ENCODE results near the gene NFATC2. TPM values are rescaled to one million over a fixed set of nuclear protein-coding genes. Genes with fewer than 3 reads are reported as not detected.
"Not testable (repeated sequence)": the region's sequence is repeated elsewhere in the genome, so short reads cannot be mapped to it uniquely, and the experiment has no call there.

NFATC2 gene
- total RNA-seq, 1 donor from 2014 or later: 10.6 TPM

GRCh38 chr20:51356871-51357270 lies 185.6 kb downstream of the NFATC2 start:
- DNase-seq (ENCODE audit: low spot score): no peak

- DNase-seq (ENCODE audit: low spot score): no peak
These were observed 187.7 kb downstream of the NFATC2 start for GRCh38 chr20:51354769-51355319.

GRCh38 chr20:51354191-51354768 lies 188.2 kb downstream of the NFATC2 start:
- DNase-seq (ENCODE audit: low spot score): no peak

- no peak for DNase-seq (ENCODE audit: low spot score)
These were observed 189.0 kb downstream of the NFATC2 start for GRCh38 chr20:51353491-51353890.

DNA sequence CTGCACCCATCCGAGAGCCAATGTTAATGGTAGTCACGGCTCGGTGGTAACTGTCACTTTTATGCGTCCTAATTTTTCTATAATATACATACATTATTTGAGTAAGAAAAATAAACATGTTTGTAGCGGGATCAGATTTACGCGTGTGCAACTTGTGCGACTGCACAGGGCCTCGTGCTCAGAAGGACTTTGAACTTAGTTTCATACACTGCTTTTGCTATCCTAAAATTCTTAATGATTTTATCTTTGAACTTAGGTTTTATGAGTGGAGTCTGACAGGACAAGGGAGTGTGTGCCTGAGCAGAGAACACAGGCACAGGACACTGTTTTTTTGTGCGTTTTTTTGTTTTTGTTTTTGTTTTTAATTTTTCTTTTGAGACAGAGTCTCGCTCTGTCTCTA lies 189.7 kb downstream of the NFATC2 start:
- DNase-seq (ENCODE audit: low spot score): no peak

GRCh38 chr20:51350941-51351631 lies 191.4 kb downstream of the NFATC2 start:
- DNase-seq (ENCODE audit: low spot score): no peak

- no peak for DNase-seq (ENCODE audit: low spot score)
These were observed 193.6 kb downstream of the NFATC2 start for GRCh38 chr20:51348876-51349275.

DNA sequence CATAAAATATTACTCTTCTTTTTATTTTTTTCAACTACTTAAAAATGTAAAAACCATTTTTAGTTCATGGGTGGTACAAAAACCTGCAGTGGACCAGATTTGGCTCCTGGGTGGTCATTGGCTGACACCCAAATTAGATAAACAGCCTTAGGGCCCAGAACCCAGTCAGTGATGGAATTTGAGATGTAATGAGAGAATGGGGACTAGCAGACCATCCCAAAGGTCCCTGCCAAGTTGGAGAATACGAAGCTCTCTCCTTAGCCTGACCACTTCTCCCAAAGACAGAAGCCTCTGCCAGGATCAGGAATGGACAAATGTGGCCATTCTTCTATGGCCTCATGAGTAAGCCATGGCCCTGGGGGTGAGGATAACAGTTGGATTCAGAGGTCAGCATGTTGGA lies 194.7 kb downstream of the NFATC2 start:
- DNase-seq (ENCODE audit: low spot score): no peak

- DNase-seq (ENCODE audit: low spot score): no peak
These were observed 195.6 kb downstream of the NFATC2 start for GRCh38 chr20:51346686-51347485.

DNA sequence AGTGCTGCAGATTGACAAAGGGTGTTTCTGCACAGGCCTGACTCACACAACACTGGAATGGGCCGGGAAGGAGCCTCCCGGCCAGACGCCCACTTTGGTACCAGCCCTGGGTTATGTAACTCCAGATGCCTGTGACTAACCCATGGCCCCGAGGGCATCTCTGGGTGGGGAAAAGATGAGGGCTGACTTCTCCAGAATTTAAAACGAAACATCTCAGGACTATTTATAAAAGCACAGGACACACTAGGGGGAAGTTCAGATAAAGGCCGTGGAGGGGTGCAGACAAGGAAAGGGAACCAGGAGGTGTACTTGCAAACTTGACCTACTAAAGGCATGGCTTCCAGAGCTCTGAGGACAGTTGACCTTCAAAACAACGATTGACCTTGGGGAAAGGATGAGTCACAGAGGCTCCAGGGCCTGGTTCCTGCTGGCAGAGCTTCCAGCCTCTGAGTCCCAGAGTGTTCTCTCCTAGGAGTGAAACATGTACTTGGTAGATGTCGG lies 196.9 kb downstream of the NFATC2 start:
- DNase-seq (ENCODE audit: low spot score): no peak

DNA sequence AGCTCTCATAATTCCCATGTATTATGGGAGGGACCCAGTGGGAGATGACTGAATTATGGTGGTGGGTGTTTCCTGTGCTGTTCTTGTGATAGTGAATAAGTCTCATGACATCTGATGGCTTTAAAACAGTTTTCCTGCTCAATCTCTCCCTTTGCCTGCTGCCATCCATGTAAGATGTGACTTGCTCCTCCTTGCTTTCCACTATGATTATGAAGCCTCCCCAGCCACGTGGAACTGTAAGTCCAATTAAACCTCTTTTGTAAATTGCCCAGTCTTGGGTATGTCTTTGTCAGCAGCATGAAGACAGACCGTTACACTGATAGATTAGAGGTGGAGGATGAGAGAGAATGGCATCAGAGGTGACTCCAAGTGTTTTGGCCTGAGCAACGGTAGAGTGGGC lies 198.7 kb downstream of the NFATC2 start:
- not testable (repeated sequence) for DNase-seq (ENCODE audit: low spot score)

GRCh38 chr20:51342510-51343236 lies 199.8 kb downstream of the NFATC2 start:
- no peak for DNase-seq (ENCODE audit: low spot score)

DNA sequence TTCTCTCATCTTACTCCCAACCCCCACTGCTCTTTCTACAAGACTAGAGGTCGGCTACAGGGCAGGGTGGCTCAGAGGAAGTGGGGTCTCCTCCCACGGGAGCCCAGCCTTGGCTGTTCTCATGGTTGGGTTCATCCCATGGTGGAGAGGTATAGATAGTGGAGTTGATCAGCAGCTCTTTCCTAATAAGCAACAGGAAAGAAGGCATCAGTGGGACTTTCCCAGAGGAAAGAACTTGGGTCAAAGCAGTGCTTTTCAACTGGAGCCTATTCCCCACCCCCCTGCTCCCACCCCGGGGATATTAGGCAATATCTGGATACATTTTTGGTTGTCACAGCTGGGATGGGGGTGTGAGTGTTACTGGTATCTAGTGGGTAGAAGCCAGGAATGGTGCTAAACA lies 200.9 kb downstream of the NFATC2 start:
- no peak for DNase-seq (ENCODE audit: low spot score)

GRCh38 chr20:51340451-51340840 lies 202.1 kb downstream of the NFATC2 start:
- DNase-seq (ENCODE audit: low spot score): no peak

- no peak for DNase-seq (ENCODE audit: low spot score)
These were observed 202.6 kb downstream of the NFATC2 start for GRCh38 chr20:51339721-51340450.

DNA sequence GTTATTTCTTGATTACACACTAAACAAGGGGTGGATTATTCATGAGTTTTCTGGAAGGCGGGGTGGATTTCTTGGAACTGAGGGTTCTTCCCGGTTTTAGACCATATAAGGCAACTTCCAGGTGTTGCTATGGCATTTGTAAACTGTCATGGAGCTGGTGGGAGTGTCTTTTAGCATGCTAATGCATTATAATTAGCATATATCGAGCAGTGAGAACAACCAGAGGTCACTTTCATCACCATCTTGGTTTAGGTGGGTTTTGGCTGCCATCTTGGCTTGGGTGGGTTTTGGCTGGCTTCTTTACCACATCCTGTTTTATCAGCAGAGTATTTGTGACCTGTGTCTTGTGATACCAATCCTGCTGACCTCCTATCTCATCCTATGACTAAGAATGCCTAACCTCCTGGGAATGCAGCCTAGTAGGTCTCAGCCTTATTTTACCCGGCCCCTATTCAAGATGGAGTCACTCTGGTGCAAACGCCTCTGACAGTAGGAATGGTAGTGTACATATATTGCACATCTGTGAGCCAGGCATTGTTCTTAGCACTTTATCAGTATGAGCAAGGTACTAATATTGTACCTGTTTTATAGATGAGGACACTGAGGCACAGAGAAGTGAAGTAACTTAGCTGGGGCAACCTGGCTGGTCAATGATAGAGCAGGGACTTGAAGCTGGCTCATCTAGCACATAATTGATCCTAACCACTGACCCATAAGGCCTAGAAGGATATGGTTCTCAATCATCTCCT lies 203.7 kb downstream of the NFATC2 start:
- no peak for DNase-seq (ENCODE audit: low spot score)

DNA sequence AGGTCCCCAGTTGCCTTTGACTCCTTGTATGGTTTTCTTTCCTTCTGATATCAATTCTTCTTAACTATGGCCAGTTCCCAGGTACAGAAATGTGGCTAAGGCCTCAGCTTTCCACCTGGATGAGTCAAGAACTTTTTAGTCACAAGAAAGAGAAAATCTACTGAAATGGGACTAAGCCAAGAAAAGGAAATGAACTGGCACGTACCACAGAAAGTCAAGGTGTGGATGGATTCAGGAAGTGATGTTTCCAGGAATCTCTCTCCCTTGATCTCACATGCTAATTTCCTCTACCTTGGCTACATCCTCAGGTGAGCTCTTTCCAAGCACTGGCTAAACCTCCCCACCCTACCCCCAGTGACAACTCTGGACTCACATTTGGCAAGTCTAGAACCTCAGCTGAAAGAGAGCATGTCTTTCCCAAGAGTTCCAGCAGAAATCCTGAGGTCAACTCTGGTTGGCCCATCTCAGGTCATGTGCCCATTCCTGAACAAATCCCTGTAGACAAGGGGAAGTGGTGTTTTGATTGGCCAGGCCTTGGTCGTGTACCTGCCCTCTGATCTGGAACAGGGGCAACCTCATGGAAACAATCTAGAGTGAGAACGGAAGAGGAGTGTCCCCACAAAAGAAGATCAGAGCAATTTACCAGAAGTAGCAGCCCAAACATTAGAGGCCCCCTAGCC lies 205.3 kb downstream of the NFATC2 start:
- DNase-seq (ENCODE audit: low spot score): no peak

Data from ureter (tissue), 1 donor.